Measurements from ENCODE around the gene TMOD1. TPM values are rescaled to one million over a fixed set of nuclear protein-coding genes. Genes with fewer than 3 reads are reported as not detected.

Gene TMOD1
- total RNA-seq, 2 experiments from 2014 or later = not detected

- peak; percentile 28 for DNase-seq (ENCODE audit: low spot score)
- H3K79me2 ChIP-seq (ENCODE audit: insufficient read depth, low read depth, low read length) = peaks cover 92% of the 10 kb centered on the region
- BruUV-seq (replicated peaks) = no TSS peak
- intact Hi-C loops (cut with micrococcal nuclease; ENCODE audit: unreplicated experiment) = loop anchor here (1.0 to 10.0 kb wide), 5 partner anchors 63 to 1757 kb away; partner anchors contain the start of genes ERCC6L2, TBC1D2, XPA and ZNF367
- peak overlapping the region; percentile 60 for H2AFZ ChIP-seq (ENCODE audit: low read length)
- TF ChIP-seq CTCF (conservative IDR thresholded peaks at IDR 0.05; ENCODE audit: low read length) (no peak), EZH2phosphoT487 (IDR thresholded peaks at IDR 0.05; ENCODE audit: borderline replicate concordance, low read depth, low read length) (no peak)
- no peaks in the 10 kb centered on the region for H3K9me2 ChIP-seq (ENCODE audit: insufficient read depth, low read length)
- peak overlapping the region; percentile 97 for H3K4me3 ChIP-seq (ENCODE audit: low read depth, low read length, poor library complexity, severe bottlenecking)
- H3K27ac ChIP-seq (ENCODE audit: low read depth, low read length, poor library complexity, severe bottlenecking) = peak overlapping the region; percentile 89
- peaks cover 47% of the 10 kb centered on the region for H3K4me1 ChIP-seq (ENCODE audit: insufficient read depth, low read length, poor library complexity, severe bottlenecking)
- H4K20me1 ChIP-seq (ENCODE audit: insufficient read depth, low read length) = peaks cover 33% of the 10 kb centered on the region
- ChIA-PET CTCF (ENCODE audit: unreplicated experiment) (interaction anchor here (0.6 to 1.3 kb wide), 3 partner anchors 12 to 216 kb away, joined by 3 to 4 read pairs (median 3); partner anchors contain the start of gene XPA), POLR2A (interaction anchor here (0.9 to 2.8 kb wide), 8 partner anchors 12 to 760 kb away, joined by 3 to 22 read pairs (median 5); partner anchors contain the start of gene XPA)
- H3K4me2 ChIP-seq (ENCODE audit: low read length) = peak overlapping the region; percentile 67
- no peaks in the 10 kb centered on the region for H3K9me3 ChIP-seq (ENCODE audit: low read length)
- H3K36me3 ChIP-seq (ENCODE audit: insufficient read depth, low read length) = peaks cover 39% of the 10 kb centered on the region
Measured at GRCh38 chr9:97633859-97634490, 132.5 kb downstream of the TMOD1 start.

- Histone ChIP-seq H4K20me1 (ENCODE audit: insufficient read depth, low read length) (peaks cover 43% of the 10 kb centered on the region), H3K9me2 (ENCODE audit: insufficient read depth, low read length) (no peaks in the 10 kb centered on the region), H3K79me2 (ENCODE audit: insufficient read depth, low read depth, low read length) (peaks cover 92% of the 10 kb centered on the region), H3K4me1 (ENCODE audit: insufficient read depth, low read length, poor library complexity, severe bottlenecking) (peaks cover 47% of the 10 kb centered on the region), H3K36me3 (ENCODE audit: insufficient read depth, low read length) (peaks cover 43% of the 10 kb centered on the region), H3K4me3 (ENCODE audit: low read depth, low read length, poor library complexity, severe bottlenecking) (peak overlapping the region; percentile 97), H3K9me3 (ENCODE audit: low read length) (no peaks in the 10 kb centered on the region), H3K4me2 (ENCODE audit: low read length) (peak overlapping the region; percentile 67), H2AFZ (ENCODE audit: low read length) (no peak overlapping the region), H3K27ac (ENCODE audit: low read depth, low read length, poor library complexity, severe bottlenecking) (peak overlapping the region; percentile 89)
- ChIA-PET POLR2A (no interaction called here), CTCF (ENCODE audit: unreplicated experiment) (no interaction called here)
- intact Hi-C loops (cut with micrococcal nuclease; ENCODE audit: unreplicated experiment) = loop anchor here (10.0 kb wide), 1 partner anchor 1220 kb away; the partner anchor contains the start of gene ZNF367
- DNase-seq (ENCODE audit: low spot score) = no peak
- TSS peak; percentile 69 for BruUV-seq (replicated peaks)
- no peak for TF ChIP-seq EZH2phosphoT487 (IDR thresholded peaks at IDR 0.05; ENCODE audit: borderline replicate concordance, low read depth, low read length)
Measured at GRCh38 chr9:97635026-97635425, 133.6 kb downstream of the TMOD1 start.

GRCh38 chr9:97636903-97637302 is 135.4 kb downstream of the TMOD1 start:
- no peaks in the 10 kb centered on the region for H3K9me2 ChIP-seq (ENCODE audit: insufficient read depth, low read length)
- H3K36me3 ChIP-seq (ENCODE audit: insufficient read depth, low read length) = peaks cover 59% of the 10 kb centered on the region
- no peak overlapping the region for H2AFZ ChIP-seq (ENCODE audit: low read length)
- H3K4me1 ChIP-seq (ENCODE audit: insufficient read depth, low read length, poor library complexity, severe bottlenecking) = peaks cover 40% of the 10 kb centered on the region
- no peak for TF ChIP-seq CTCF (conservative IDR thresholded peaks at IDR 0.05; ENCODE audit: low read length)
- TF ChIP-seq EZH2phosphoT487 (IDR thresholded peaks at IDR 0.05; ENCODE audit: borderline replicate concordance, low read depth, low read length) = no peak
- no TSS peak for BruUV-seq (replicated peaks)
- CTCF ChIA-PET (ENCODE audit: unreplicated experiment) = no interaction called here
- peak overlapping the region; percentile 51 for H3K4me2 ChIP-seq (ENCODE audit: low read length)
- peaks cover 92% of the 10 kb centered on the region for H3K79me2 ChIP-seq (ENCODE audit: insufficient read depth, low read depth, low read length)
- POLR2A ChIA-PET = interaction anchor here (0.6 to 1.0 kb wide), 3 partner anchors 14 to 745 kb away, joined by 3 to 4 read pairs (median 3); no protein-coding TSS in a partner anchor
- DNase-seq (ENCODE audit: low spot score) = no peak
- intact Hi-C loops (cut with micrococcal nuclease; ENCODE audit: unreplicated experiment) = loop anchor here (10.0 kb wide), 1 partner anchor 1222 kb away; the partner anchor contains the start of gene ZNF367
- H3K4me3 ChIP-seq (ENCODE audit: low read depth, low read length, poor library complexity, severe bottlenecking) = peak overlapping the region; percentile 9
- no peaks in the 10 kb centered on the region for H3K9me3 ChIP-seq (ENCODE audit: low read length)
- H3K27ac ChIP-seq (ENCODE audit: low read depth, low read length, poor library complexity, severe bottlenecking) = no peak overlapping the region
- peaks cover 50% of the 10 kb centered on the region for H4K20me1 ChIP-seq (ENCODE audit: insufficient read depth, low read length)

Measured in OCI-LY7 (cell line).